HK-2 (cell line): Measurements from ENCODE around the gene SNCAIP.
"Not testable (repeated sequence)": the region's sequence is repeated elsewhere in the genome, so short reads cannot be mapped to it uniquely, and the experiment has no call there.

ENCODE experiments used
- DNase-seq: peaks from one replicate; pipeline ENCODE4 v3.0.0-alpha.2; 2018; ENCODE audit not compliant: unreplicated experiment

SNCAIP gene

DNA sequence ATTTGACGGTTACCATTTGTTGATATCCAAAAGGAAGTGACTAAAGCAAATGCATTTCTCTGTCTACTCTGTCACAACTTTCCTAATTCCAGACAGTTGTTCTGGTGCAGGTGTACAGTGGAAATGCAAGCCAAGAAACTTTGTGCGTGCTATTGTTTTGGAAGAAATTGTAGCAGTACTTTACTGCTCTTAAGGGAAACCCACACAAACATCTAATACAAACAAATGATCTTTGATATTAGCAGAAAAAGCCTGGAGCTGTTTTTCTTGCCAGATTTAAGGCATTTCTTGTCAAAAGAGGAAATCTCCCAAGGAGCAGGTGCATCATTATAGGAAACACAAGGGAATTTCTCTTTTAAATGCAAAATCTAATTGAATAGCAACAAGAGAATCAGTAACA, 2.0 kb downstream of the SNCAIP start:
- no peak for DNase-seq

DNA sequence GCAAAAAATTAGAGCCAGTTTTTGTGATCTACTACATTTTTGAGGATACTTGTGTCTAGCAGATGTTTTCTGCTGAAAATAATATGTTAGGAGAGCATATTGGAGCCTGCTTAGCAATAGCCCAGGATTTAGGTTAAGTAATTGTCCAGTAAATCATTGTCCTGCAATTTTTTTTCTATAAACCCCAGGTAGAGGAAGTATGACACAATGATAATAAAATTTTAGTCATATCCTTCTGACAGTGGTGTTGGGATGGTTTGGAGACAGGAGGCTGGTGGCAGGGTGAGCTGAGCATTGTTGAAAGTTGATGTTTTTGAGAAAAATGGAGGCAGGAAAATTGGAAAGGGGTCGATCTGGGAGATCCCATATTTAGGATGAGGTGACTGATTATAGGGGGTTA, 3.5 kb downstream of the SNCAIP start:
- DNase-seq = no peak

DNA sequence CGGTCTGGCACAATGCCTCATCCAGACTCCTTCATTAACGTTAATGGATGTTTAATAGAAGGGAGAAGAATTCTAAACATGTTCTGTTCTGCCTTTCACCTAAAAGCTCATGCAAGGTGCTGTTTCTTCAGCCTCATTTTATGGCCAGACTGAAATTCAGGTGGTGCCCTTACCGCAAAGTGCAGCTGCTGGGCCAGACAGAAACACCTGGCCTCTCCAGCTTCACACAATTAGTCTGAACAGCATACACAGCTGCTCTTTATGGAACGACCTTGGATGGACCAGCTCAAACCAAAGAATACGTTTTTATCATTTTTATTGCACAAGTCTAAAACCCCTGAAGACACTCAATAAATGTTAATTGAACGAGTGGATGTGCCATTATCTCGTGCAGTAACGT, 4.6 kb downstream of the SNCAIP start:
- DNase-seq = no peak

DNA sequence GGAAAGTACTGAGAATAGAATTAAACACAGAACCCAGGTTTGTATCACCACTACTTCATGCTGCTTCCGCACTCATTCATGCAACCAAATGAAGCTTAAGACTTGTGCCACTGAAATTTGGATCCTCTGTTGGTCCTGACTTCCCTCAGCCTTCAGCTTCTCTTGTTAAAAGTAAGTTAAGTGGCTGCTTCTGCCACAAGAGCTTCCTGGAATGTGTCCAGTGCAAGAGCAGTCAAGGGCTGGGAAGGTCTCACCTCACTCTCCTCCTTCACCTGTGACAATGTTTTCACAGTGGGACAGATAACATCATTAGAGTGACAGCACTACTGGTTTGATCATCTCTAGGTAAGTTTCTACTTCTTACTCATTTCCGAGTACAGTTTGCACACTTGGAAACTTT, 7.9 kb downstream of the SNCAIP start:
- no peak for DNase-seq

DNA sequence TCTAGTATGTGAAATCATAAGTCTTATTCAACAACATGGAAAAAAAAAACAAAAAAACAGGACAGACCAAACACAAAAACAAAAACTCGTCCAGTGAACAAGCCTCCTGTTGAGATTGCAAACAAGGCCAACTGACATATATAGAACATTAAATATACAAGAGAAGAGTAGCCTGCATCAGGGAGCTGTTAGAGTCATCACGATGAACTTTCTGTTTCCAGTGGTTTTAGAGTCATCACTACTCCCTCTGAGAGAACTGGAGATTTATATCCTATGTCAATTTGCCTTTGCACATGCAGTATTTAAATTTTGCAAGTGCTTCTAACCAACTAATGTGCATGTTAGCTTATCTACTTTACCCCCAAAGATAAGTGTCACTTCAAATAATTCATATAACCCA, 9.9 kb downstream of the SNCAIP start:
- DNase-seq = no peak

DNA sequence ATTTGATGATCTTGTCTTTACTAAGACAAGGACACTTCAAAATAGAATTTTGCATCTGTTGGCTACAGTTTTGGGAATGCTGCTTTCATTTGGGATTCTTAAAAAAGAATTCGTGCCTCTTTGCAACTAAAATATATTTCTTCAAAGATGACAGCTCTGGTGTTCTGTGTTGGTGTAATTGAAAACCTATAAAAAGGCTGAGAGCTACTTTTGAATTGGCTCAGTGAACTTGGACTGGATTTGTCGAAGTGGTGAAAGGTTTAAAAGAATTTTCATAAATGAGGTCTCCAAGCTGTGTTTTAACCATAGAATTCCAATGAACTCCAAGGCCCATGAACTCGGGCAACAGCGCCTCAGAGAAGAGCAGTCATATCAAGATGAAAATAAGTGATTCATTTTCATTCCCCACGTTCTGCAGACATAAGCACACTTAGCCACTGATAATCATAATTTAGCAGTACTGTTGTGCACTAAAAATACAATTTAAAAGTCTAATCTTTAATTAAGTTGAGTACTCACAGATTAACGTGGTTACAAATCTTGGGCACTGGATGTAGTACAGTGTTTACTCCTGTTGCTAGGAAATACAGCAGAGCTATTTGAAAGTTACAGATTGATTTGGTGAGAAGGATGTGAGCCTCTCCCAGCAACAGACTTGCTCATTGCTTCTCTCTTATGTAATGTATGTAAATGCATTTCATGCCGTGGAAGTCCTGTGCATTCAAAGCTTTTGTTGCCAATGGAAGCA, 10.9 kb downstream of the SNCAIP start:
- DNase-seq = no peak

DNA sequence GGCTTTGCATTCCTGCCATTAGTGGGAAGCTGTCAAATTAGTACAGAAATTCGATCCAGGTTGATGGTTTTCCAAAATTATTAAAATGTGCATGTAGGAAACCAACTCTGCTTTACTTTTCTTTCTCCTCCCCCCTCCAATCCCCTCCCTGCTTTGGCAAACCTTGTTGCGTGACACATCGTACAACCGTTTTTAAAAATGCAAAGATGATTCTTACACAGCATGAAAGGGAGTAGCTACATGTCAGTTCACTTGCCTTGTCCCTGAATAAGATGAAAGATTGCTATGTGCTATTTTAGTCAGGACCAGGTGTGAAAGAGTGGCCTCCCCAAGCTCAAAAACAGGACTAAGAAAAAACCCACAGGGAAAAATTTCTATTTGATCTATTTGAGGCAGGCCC, 11.7 kb downstream of the SNCAIP start:
- no peak for DNase-seq

DNA sequence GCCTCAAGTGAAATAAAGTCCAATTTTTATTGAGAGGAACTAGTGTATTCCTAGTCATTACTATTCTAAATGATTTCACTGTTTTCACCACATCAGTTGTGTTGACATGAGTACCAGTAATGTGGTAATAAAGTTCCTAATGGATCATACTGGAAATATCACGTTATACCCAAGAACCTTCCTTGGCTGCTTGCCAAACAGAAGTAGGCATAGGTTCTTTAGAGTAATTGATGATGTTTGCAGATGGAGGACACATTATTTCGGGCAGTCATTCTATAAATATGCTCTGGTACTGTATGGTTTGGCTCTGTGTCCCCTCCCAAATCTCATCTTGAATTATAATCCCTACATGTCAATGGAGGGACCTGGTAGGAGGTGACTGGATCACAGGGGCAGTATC, 15.1 kb downstream of the SNCAIP start:
- DNase-seq = no peak

DNA sequence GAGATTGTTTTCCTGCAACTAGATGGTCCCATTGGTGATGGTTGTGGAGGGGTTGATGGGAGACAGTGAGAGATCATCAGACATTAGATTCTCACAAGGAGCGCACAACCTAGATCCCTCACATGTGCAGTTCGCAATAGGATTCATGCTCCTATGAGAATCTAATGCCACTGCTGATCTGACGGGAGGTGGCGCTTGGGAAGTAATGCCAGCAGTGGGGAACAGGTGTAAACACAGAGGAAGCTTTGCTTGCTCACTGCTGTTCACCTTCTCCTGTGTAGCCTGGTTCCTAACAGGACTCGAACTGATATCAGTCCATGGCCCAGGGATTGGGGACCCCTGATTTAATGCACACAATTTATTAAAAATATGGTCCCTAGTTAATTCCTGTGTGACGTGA, 18.8 kb downstream of the SNCAIP start:
- DNase-seq = no peak

DNA sequence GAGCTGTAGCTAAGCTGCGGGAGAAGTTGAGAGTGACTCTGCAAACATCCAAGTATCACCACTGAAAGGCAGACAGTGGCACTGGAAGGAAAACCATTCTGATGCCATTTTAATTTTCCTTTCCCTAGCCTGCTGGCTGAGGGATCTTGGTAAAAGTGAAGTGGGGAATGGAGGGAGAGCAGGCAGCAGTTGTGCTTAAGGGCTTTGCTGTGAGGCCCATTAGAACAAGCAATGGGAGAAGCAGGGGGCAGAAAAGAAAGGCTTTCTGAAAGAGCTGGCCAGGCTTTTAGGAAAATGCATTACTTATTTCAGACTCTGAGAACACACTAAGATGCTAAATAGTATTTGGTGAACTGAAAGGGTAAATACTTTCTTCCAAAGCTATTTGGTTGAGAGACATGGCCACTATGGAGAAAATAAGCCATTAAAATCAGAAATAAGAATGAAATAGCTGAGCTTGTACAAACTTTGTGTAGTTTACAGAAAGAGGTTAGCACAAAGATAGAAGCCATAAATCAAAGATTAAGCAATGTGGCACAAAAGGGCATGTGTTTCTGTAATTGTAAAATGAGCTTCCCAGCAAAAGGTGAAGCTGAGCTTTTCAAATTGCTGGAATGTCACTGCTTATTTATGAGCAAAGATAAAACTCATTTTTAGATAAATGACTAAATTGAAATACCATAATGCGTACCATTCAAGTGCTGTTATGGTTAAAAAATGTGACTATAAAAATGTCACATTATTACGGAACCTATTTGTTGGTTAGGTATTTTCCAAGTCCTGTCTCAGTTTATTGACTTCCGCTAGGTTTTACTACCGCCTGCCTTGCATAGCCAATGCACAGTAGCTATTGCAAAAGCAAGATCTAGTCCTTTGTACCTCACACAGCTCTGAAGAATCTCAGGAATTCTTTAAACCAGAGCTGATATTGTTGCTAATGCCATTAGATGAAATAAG, 20.8 kb downstream of the SNCAIP start:
- DNase-seq = no peak

DNA sequence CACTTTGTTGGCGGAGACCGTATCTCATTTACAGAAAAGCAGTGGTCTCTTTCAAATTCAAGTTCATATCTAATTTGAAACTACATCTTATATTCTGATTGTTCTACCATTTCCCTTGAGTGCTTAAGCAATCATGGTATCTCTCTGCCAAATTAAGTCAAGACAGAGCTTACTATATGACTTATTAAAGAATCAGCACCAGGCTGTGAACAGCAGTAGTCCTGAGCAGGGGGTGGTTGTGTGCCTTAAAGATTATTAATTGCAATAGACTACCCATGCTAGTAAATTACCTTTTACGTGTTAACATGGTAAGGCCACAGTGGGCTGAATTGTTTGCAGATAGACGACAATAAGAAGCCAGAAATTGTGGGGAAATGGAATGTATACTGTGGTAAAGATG, 21.5 kb downstream of the SNCAIP start:
- DNase-seq = no peak

DNA sequence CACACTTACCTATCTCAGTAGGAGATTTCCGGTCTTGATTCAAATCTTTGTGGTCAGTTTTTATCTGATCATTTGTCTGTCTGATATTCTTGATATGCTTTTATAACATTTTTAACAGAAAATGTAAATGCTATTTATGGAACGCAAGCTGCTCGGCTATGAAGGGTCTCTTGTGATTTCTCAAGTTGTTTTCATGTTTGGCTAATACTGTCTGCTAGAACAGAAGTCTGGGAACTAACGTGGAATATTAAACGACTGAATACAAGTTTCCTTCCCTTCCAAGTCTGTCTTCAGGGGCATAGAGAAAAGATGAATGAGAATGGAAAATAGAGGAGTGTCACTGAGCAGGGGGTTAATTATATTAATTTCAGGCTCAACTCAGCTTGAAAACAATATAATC, 27.6 kb downstream of the SNCAIP start:
- no peak for DNase-seq

DNA sequence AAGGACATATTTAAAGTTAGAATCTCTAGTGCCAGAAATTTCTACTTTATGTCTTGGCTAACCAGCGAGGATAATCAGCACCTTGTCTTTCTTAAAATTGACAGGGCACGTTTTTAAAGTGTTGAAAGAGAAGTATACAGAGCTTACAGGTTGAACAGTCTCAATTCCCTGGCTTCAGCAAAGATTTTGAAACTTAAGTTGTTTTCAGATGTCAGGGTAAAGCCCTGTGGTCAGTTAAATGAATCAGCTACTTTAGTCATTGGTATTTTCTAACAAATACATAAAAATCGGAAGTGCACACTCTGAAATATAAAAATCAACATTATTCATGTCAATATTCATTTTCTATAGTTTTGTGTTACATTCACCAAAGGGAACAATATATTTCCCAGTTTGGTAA, 29.1 kb downstream of the SNCAIP start:
- no peak for DNase-seq

DNA sequence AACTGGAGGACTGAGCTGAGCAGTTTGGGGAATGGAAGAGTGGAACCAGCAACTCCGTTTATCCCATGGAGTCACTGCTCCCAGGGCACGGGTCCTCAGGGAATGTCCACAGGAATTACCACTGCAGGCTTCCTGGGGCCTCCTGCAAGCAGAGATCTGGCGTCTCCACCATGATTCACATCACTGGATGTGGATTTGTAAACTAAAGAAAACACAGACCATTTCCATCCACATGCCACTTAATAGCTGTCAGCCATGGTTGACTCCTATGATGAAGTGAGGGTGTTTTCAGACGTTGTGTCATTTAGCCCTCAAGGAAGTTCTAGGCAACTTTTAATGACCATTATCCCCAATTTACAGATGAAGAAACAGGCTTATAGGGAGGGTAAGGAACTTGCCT, 30.2 kb downstream of the SNCAIP start:
- DNase-seq = no peak

DNA sequence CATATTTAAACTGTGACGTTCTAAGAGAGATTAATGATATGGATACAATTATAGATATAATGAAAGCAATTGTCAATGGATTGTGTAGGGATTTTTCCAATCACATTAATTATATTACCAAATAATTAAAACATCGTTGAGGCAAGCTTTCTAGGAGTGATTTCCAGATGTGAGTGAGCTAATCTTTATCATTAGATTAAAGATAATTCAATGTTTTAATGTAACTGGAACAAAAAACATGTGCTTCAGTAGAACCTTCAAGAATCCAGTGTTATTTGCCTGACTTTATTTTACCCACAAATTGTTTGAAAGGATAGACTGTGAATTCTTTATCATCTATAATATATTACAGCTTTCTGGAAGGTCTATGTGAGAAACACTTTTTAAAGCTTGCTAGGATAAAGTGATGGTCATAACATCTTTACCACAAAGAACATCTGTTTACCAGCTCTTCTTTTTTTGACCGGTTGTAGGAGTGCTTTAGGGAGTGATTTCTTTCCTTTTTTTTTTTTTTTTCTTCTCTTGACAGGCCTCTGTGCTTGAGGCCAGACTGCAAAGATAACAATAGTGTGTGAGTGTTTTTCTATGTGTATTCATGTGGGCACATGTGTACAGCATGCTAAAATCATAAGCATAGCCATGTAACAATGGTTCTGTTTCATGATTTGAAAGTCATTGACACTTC, 35.0 kb downstream of the SNCAIP start:
- no peak for DNase-seq

DNA sequence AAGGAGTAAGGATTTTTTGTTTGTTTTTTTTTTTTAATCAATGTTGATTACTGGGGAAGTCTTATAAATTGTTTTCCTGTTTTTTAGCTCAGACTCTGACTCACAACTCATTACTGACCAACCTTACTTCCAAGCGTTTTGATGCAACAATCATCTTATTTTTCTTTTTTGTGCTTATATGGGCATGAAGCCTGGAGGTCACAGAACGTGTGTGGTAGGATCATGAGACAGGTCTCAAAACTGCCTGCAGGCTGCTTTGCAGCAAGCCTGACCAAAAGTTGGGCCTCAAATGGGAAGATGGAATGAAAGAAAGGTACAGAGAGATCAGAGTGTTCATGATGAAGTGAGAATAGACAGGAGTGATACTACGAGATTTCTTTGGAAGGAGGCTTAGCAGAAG, 38.5 kb downstream of the SNCAIP start:
- no peak for DNase-seq

DNA sequence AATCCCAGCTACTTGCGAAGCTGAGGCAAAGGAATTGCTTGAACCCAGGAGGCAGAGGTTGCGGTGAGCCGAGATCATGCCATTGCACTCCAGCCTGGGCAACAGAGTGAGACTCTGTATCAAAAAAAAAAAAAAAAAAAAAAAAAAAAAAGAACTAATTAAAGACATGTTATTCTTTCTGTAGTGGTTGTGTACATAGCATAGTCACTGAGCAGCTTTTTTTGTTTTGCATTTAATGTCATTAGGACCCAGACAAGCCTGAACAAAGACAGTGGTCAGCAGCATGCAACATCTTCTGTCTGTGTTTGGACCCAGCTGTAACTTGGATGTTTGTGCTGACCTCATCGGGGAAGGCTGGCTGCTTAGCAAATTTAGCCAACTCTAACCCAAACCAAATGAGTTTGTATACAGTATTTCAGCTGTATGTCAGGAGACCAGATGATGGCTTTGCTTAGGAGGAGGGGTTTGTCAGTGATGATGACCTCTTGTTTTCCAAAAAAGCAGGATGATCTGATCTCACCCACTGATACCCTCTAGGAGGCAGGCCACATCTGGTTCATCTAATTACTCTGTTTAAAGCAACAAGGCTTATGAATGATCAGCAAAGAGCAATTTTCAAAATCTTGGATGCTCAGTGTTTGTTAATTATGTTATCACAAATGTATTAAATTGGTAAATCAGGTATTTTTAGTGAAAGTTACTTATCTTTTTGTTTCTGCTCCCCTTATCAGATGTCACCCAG, 39.5 kb downstream of the SNCAIP start:
- no peak for DNase-seq

DNA sequence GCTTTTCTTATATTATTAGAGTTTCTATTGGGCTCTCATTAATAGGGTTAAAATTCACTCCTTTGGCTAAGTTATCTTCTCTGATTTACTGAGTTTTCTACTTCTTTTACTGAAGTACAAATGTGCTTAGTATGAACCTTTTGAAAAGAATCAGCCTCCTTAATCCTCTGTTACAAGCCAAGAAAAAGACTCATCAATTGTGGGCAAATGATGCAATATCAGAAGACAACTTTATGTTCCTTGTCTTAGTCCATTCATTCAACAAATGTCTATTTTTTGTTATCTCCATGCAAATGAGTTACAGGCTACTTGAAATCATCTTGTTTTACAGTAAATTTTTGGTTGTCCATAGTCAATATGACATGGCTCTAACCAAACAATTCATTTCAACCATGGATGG, 40.3 kb downstream of the SNCAIP start:
- DNase-seq = no peak

DNA sequence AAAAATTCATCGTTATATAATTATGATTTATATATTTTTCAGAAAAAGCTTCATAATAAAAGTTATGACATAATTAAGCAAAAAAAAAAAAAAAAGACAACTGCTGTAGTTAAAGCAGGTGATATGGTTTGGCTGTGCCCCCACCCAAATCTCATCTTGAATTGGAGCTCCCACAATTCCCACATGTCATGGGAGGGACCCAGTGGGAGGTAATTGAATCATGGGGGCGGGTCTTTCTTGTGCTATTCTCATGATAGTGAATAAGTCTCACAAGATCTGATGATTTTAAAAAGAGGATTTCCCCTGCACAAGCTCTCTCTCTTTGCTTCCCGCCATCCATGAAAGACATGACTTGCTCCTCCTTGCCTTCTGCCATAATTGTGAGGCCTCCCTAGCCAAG, 41.3 kb downstream of the SNCAIP start:
- DNase-seq = not testable (repeated sequence)

DNA sequence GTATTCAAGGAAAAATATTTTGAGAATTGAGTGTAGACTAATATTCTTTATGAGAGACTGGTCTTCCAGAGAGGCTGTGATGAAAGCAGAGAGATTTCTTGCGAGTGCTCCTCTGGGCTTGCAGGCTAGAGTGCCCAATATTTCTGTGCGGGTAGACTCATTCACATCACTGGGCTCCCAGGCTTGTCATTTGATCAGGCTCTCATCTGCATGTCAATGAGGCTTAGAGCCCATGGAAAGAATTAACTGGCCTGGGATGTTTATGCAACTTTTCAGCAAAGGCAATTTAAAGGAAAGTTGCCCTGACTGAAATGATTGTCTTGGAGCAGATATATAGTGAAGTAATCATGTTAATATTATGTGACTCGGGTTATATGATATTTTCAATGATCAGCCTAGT, 42.3 kb downstream of the SNCAIP start:
- DNase-seq = no peak

DNA sequence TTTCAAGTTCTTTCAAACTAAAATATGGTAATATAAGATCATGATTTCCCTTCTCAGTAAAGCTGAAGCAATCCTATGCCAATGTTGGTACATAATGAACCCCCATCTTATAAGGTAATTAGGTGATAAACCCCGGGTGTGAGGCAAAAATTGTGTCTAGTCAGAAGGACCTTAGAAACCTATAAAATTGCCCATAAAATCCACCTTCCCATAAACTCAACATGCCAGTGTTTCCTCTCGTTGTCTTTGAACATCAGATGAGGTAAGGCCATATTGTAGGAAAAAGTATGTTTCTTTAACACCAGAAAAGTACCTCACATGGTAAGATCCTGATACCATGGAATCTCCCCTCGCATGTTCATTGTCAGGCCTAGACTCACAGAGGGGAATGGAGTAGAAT, 43.3 kb downstream of the SNCAIP start:
- DNase-seq = no peak

DNA sequence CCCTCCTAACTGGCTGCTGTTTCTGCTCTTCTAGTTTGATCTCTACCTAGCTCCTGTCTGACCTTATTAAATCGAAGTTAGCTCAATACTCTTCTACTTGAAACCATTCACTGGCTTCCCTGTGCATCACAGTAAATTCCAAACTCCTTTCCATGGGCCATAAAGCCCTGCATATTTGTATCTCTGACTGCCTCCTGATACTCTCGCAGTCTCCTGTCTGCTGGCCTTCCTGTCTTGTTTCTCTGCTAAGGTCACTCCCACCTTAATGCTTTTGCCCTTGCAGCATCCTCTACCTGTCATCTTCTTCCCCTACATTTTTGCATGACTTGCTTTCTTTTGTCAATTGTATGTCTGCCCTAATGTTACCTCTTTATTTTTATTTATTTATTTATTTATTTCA, 44.8 kb downstream of the SNCAIP start:
- DNase-seq = no peak
